Sigmoid colon (tissue), 7 donors: ENCODE data around the gene TOMT. TPM values are rescaled to one million over a fixed set of nuclear protein-coding genes. Genes with fewer than 3 reads are reported as not detected.

Experiments
- DNase-seq: peaks from one replicate; pipeline ENCODE4 v3.0.0-alpha.2; 2019
- H3K27ac ChIP-seq, 4 donors: fragments of 200-600 bp; sonication (generic); one replicate each; pipeline ENCODE4 v1.5.1; 2016 to 2019; ENCODE audit warnings: mild to moderate bottlenecking in 1 of 4
- H3K27me3 ChIP-seq, 3 donors: fragments of 200-600 bp; sonication (generic); one replicate each; pipeline ENCODE4 v1.5.1; 2019; ENCODE audit warnings: mild to moderate bottlenecking in 1 of 3
- H3K36me3 ChIP-seq, 4 donors: fragments of 200-600 bp; sonication (generic); one replicate each; pipeline ENCODE4 v1.5.1; 2016 to 2019
- H3K4me1 ChIP-seq, 4 donors: fragments of 200-600 bp; sonication (generic); one replicate each; pipeline ENCODE4 v1.5.1; 2017 to 2019
- H3K4me3 ChIP-seq, 4 donors: fragments of 200-600 bp; sonication (generic); one replicate each; pipeline ENCODE4 v1.5.1; 2017 to 2019; ENCODE audit warnings: mild to moderate bottlenecking in 2 of 4, moderate library complexity in 1 of 4
- H3K9me3 ChIP-seq, 4 donors: fragments of 200-600 bp in 3 of 4; sonication (generic) in 3 of 4; one replicate each; pipeline versions ENCODE4 v1.5.1 to v1.6.1; 2013 to 2019
- EP300 ChIP-seq, 4 donors: sonication (generic); formaldehyde crosslinking; IDR thresholded peaks; one replicate each; pipeline ENCODE4 v1.6.1; 2017; ENCODE audit warnings: antibody characterized with exemption in 4 of 4
- POLR2A ChIP-seq, 2 donors: fragments of 450-650 bp; IDR thresholded peaks; one replicate each; pipeline ENCODE4 v1.6.1; 2016; ENCODE audit warnings: antibody characterized with exemption in 2 of 2, mild to moderate bottlenecking in 2 of 2, moderate library complexity in 2 of 2
- POLR2AphosphoS5 ChIP-seq, 4 donors: sonication (generic); formaldehyde crosslinking; IDR thresholded peaks; one replicate each; pipeline ENCODE4 v1.6.1; 2017; ENCODE audit warnings: antibody characterized with exemption in 4 of 4
- WGBS, 2 donors: extraction: QIAGEN DNeasy Blood & Tissue Kit; methylation state at CpG; one replicate each; pipeline ENCODE4 v1.1.7; 2013; 5-methylcytosine and 5-hydroxymethylcytosine counted together
- intact Hi-C: fragments of 100-400 bp; cut with DNase I; formaldehyde crosslinking; loops from one replicate; pipeline ENCODE4 v1.15.1; 2023
- polyA plus RNA-seq, 3 donors: library from polyadenylated mRNA; stranded (reverse); fragments of 200-250 nt; gene quantifications; one replicate each; pipeline ENCODE4 v1.2.3, GENCODE V29; 2013
- total RNA-seq, 4 donors: library from RNA; depleted of rRNA; stranded (reverse); fragments of >200 nt; gene quantifications; one replicate each; pipeline ENCODE4 v1.1.0, GENCODE V29; 2016
- TF ChIP-seq, protein P1 (sequence below), 4 experiments: fragments of 450-650 bp in 3 of 4; fragments of 200-600 bp in 1 of 4; IDR thresholded peaks; one replicate each; pipeline ENCODE4 v1.5.1; 2016 to 2019; ENCODE audit warnings: antibody characterized with exemption in 4 of 4, mild to moderate bottlenecking in 3 of 4, moderate library complexity in 2 of 4
- donor health status: healthy with polysubstance abuse.
- donor health status: Bipolar disorder and iron deficiency.
- donor health status: healthy.

Gene TOMT
- total and polyA plus RNA-seq, 7 donors, result not detected

DNA sequence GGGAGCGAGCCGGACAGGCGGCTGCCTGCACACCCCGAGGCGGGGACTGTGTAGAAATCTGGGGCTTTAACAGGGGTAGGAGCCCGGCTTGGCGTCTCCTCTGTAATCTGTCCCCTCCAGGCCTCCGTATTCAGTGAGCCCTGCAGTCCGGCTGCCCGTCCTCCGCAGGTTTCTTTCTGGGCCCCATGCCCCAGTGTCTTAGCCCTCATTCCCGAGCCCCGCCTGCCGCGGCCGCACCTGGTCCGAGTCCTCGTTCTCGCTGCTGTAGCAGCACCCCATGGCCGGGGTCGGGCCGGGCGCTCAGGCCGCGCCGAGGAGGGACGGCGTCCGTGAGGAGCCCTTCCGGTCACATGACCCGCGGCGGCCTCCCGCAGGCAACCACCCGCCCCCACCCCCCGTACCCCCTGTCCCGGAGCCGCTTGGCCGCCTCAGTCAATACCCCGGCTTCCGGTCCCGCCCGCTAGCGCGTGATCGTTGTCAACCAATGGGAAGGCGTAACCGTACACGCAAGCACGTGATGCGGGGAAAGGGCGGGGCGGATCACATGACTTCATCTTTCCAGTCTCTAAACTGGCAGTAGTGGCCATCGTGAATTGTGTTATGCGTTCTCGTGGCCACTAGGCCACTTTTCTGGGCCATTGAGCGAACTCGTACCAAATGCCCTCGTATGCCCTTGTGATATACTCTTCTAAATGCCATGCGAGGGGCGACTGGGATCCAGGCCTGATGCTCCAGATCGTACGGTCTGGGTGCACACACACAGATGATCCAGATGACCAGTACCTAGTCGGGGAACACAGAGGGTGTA lies 2.6 kb upstream of the TOMT start, which contains the start of gene LAMTOR1:
TSS of gene LAMTOR1 (minus strand) at position 352 of the 808 bp plus-strand sequence. CDS start at position 279, 73 bp downstream.
- TF ChIP-seq, protein P1, sequence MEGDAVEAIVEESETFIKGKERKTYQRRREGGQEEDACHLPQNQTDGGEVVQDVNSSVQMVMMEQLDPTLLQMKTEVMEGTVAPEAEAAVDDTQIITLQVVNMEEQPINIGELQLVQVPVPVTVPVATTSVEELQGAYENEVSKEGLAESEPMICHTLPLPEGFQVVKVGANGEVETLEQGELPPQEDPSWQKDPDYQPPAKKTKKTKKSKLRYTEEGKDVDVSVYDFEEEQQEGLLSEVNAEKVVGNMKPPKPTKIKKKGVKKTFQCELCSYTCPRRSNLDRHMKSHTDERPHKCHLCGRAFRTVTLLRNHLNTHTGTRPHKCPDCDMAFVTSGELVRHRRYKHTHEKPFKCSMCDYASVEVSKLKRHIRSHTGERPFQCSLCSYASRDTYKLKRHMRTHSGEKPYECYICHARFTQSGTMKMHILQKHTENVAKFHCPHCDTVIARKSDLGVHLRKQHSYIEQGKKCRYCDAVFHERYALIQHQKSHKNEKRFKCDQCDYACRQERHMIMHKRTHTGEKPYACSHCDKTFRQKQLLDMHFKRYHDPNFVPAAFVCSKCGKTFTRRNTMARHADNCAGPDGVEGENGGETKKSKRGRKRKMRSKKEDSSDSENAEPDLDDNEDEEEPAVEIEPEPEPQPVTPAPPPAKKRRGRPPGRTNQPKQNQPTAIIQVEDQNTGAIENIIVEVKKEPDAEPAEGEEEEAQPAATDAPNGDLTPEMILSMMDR (IDR thresholded peaks at IDR 0.05), result peak; percentile 43 to 72 (median 66)
- peak in 1 of 4 donors; percentile 69 for TF ChIP-seq EP300 (IDR thresholded peaks at IDR 0.05)
- TF ChIP-seq POLR2A (IDR thresholded peaks at IDR 0.05), result peak; percentile 42 to 84
- TF ChIP-seq POLR2AphosphoS5 (IDR thresholded peaks at IDR 0.05), result peak; percentile 78 to 96 (median 86)
- H3K9me3 ChIP-seq, result no peaks in the 10 kb centered on the region
- H3K27me3 ChIP-seq, result no peaks in the 10 kb centered on the region
- H3K36me3 ChIP-seq, result peaks cover 8 to 28% (median 10%) of the 10 kb centered on the region in 4 donors
- peak within 1 kb of the TSS; percentile 94 to 96 (median 95) for H3K27ac ChIP-seq
- H3K4me1 ChIP-seq, result peaks cover 0 to 41% (median 31%) of the 10 kb centered on the region in 4 donors
- intact Hi-C loops, result no loop called here
- H3K4me3 ChIP-seq, result peak within 1 kb of the TSS; percentile 81 to 96 (median 86)
- 4 to 5% methylated on average over 64 of the region's 64 CpGs for WGBS, 2 donors
- peak; percentile 100 for DNase-seq

DNA sequence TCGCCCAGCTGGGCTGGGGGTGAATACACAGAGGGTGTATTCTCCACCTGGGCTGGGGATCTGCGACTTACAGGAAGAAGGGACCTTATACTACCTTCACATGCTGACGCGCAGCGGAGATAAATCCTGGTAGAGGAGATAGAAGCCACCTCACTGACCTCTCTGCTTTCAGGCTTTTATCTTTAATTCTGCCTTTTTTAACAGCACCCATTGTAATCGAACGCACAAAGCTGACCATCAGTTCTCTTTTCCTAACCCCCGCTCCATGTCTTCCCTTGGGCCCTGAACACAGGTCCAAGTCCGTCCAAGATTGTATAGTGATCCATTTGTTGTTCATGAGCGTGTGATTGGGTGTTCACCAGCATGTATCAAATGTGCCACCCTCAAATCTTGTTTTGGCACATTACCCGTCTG lies 2.0 kb upstream of the TOMT start:
- Histone ChIP-seq H3K4me3 (peak overlapping the region; percentile 13 to 92 (median 81)), H3K4me1 (peaks cover 0 to 41% (median 31%) of the 10 kb centered on the region in 4 donors), H3K27me3 (no peaks in the 10 kb centered on the region), H3K9me3 (no peaks in the 10 kb centered on the region), H3K27ac (peak overlapping the region; percentile 94 to 96 (median 95)), H3K36me3 (peaks cover 2 to 28% (median 4%) of the 10 kb centered on the region in 4 donors)
- WGBS, 2 donors, result 84 to 89% methylated on average over 11 of the region's 11 CpGs
- TF ChIP-seq POLR2A (IDR thresholded peaks at IDR 0.05), result no peak
- no peak for TF ChIP-seq POLR2AphosphoS5 (IDR thresholded peaks at IDR 0.05)
- no peak for TF ChIP-seq EP300 (IDR thresholded peaks at IDR 0.05)
- TF ChIP-seq, protein P1 (IDR thresholded peaks at IDR 0.05), result peak in 2 of 4 experiments; percentile 4 to 12
- intact Hi-C loops, result no loop called here
- no peak for DNase-seq

DNA sequence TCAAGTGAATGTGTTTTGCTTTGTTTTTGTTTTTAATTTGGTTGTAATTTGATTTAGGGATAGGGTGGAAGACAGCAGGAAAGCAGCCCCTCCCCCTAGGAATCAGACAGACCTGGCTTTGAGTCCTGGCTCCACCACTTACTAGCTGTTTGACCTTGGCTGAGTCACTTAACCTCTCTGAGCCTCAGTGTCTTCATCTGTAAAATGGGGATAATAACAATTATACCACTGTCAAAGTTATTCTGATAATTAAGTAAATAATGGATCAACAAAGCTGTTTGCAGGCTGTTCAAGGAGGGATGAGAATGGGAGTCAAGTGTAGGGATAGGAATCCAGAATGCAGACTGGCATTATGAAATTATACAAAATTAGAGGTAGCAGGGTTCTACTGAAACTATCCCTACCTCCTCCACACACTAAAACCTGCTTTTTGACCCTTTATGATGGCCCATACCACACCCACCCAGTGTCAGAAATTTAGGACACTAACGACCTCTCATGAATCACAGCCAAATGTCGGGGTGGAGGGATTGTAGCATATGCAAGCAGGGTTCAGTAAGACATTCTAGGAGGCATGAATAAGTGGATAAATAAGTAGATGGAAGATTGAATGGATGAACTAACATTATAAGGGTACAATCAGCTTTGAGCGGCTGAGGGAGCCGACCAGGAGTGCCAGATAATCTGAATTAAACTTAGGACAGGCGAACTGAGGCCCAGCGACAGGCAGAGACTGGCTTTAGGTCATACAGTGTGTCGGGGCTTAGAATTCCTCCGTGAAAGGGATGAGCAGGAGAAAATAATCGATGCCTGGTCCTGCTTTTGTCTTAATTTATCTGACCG lies 5.8 kb downstream of the TOMT start:
- 1 to 5% methylated on average over 10 of the region's 10 CpGs for whole genome bisulfite sequencing, 2 donors
- TF ChIP-seq POLR2AphosphoS5 (IDR thresholded peaks at IDR 0.05), result no peak
- no peak for TF ChIP-seq POLR2A (IDR thresholded peaks at IDR 0.05)
- TF ChIP-seq, protein P1 (IDR thresholded peaks at IDR 0.05), result no peak

DNA sequence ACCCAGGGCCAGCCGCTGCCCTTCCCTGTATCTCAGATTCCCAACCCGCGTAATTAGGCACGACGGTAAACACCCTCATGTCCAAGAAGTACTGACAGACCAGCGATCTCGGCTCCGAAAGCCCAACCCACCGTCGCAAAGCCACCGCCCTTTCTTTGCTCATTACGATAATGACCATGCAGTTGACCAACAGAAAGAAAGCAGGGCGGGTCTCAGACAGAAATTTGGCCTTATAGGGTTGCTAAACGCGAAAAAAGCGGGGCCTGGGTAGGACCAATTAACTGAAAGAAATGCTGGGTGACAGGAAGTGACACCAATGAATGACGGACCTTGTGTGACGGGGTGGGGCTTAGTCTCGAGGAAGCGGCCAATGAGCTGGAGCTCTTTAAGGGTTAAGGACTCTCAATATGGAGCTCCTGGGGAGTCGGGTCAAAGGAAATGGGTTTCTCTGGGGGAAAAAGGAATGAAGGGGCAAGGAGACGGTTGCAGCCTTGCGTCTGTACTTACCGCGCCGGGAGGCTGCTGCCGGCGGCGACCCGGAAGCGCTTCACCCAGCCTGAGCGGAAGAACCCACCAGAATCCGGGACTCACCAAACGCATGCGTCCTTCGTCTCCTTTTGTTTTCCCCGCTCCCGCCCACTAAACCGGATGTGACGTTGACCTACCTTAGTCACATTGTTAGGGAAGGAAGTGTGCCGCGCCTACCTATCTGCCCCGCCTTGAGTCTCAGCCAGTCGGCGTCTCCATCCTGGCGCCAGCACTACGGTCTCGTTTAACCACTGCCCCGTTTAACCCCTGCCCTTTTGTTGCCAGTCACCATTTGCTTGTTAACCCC lies 6.6 kb downstream of the TOMT start, which contains the start of gene ANAPC15:
TSS of gene ANAPC15 (minus strand) at position 553 of the 835 bp plus-strand sequence. CDS start 1,419 bp downstream, outside the sequence.
- H3K4me1 ChIP-seq, result peaks cover 0 to 19% (median 13%) of the 10 kb centered on the region in 4 donors
- intact Hi-C loops, result loop anchor here (1.0 to 10.0 kb wide), 5 partner anchors 32 to 322 kb away; partner anchors contain the start of genes CLPB, INPPL1, LRRC51 and NUMA1
- TF ChIP-seq, protein P1 (IDR thresholded peaks at IDR 0.05), result no peak
- TF ChIP-seq EP300 (IDR thresholded peaks at IDR 0.05), result no peak
- peak; percentile 97 to 99 (median 97) for TF ChIP-seq POLR2AphosphoS5 (IDR thresholded peaks at IDR 0.05)
- TF ChIP-seq POLR2A (IDR thresholded peaks at IDR 0.05), result peak; percentile 93 to 97

More for the DNA sequence above, 5.8 kb downstream of the TOMT start:
- H3K9me3 ChIP-seq, result no peaks in the 10 kb centered on the region
- peaks cover 0 to 30% (median 4%) of the 10 kb centered on the region in 4 donors for H3K36me3 ChIP-seq
- H3K27me3 ChIP-seq, result no peaks in the 10 kb centered on the region
- H3K4me3 ChIP-seq, result peak overlapping the region; percentile 56 to 68 (median 62)
- H3K4me1 ChIP-seq, result peaks cover 0 to 19% (median 13%) of the 10 kb centered on the region in 4 donors
- intact Hi-C loops, result loop anchor here (1.0 to 10.0 kb wide), 5 partner anchors 31 to 323 kb away; partner anchors contain the start of genes CLPB, INPPL1, LRRC51 and NUMA1
- DNase-seq, result no peak
- H3K27ac ChIP-seq, result peak overlapping the region; percentile 91 to 98 (median 96)

More for the DNA sequence above, 6.6 kb downstream of the TOMT start, which contains the start of gene ANAPC15:
- H3K4me3 ChIP-seq, result peak within 1 kb of the TSS; percentile 56 to 68 (median 62)
- peaks cover 0 to 30% (median 4%) of the 10 kb centered on the region in 4 donors for H3K36me3 ChIP-seq
- WGBS, 2 donors, result 0% methylated on average over 49 of the region's 49 CpGs
- no peaks in the 10 kb centered on the region for H3K9me3 ChIP-seq
- DNase-seq, result peak; percentile 100
- H3K27me3 ChIP-seq, result no peaks in the 10 kb centered on the region
- H3K27ac ChIP-seq, result peak within 1 kb of the TSS; percentile 91 to 98 (median 96)
